Measurements from ENCODE around the gene SLC45A3.
A peak's percentile ranks its signal among the peaks of the same experiment; 100 is the strongest.
"Not testable (repeated sequence)": the region's sequence is repeated elsewhere in the genome, so short reads cannot be mapped to it uniquely, and the experiment has no call there.

SLC45A3 gene

GRCh38 chr1:205639567-205639966 lies 40.7 kb downstream of the SLC45A3 start:
- no peak for DNase-seq (ENCODE audit: low read depth, low spot score)
- no peak overlapping the region for H3K4me3 ChIP-seq
- no peak for TF ChIP-seq FOXP2 (optimal IDR thresholded peaks at IDR 0.05; ENCODE audit: control extremely low read depth, extremely low read length, insufficient read depth)
- no peaks in the 10 kb centered on the region for H3K36me3 ChIP-seq (ENCODE audit: insufficient read depth, low read length)
- no peak overlapping the region for H3K27ac ChIP-seq
- H3K9ac ChIP-seq (ENCODE audit: insufficient read length) = no peak overlapping the region
- no peaks in the 10 kb centered on the region for H3K9me3 ChIP-seq (ENCODE audit: low read depth, low read length)

GRCh38 chr1:205637854-205638468 lies 42.3 kb downstream of the SLC45A3 start:
- Histone ChIP-seq H3K4me3 (no peak overlapping the region), H3K9ac (ENCODE audit: insufficient read length) (no peak overlapping the region), H3K27ac (no peak overlapping the region), H3K9me3 (ENCODE audit: low read depth, low read length) (no peaks in the 10 kb centered on the region), H3K36me3 (ENCODE audit: insufficient read depth, low read length) (no peaks in the 10 kb centered on the region)
- TF ChIP-seq FOXP2 (optimal IDR thresholded peaks at IDR 0.05; ENCODE audit: control extremely low read depth, extremely low read length, insufficient read depth) (no peak), POLR2AphosphoS5 (IDR thresholded peaks at IDR 0.05; ENCODE audit: borderline replicate concordance, low read depth, low read length) (no peak), EZH2 (IDR thresholded peaks at IDR 0.05) (no peak)
- no peak for DNase-seq (ENCODE audit: low read depth, low spot score)

GRCh38 chr1:205636732-205637131 lies 43.6 kb downstream of the SLC45A3 start:
- no peak for TF ChIP-seq POLR2AphosphoS5 (IDR thresholded peaks at IDR 0.05; ENCODE audit: borderline replicate concordance, low read depth, low read length)
- TF ChIP-seq FOXP2 (optimal IDR thresholded peaks at IDR 0.05; ENCODE audit: control extremely low read depth, extremely low read length, insufficient read depth) = no peak
- no peak for TF ChIP-seq EZH2 (IDR thresholded peaks at IDR 0.05)
- Histone ChIP-seq H3K36me3 (ENCODE audit: insufficient read depth, low read length) (no peaks in the 10 kb centered on the region), H3K4me3 (no peak overlapping the region), H3K9me3 (ENCODE audit: low read depth, low read length) (no peaks in the 10 kb centered on the region), H3K27ac (no peak overlapping the region), H3K9ac (ENCODE audit: insufficient read length) (no peak overlapping the region)
- no peak for DNase-seq (ENCODE audit: low read depth, low spot score)

DNA sequence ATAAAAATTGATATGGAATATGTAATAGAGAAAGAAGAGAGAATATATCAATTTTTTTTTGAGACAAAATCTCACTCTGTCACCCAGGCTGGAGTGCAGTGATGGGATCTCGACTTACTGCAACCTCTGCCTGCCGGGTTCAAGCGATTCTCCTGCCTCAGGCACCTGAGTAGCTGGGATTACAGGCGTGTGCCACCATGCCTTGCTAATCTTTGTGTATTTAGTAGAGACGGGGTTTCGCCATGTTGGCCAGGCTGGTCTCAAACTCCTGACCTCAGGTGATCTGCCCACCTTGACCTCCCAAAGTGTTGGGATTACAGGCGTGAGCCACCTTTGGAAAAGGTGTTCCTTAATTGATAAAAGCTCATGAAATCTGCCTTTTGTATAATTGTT lies 44.2 kb downstream of the SLC45A3 start:
- H3K9ac ChIP-seq (ENCODE audit: insufficient read length); H3K4me3 ChIP-seq; DNase-seq (ENCODE audit: low read depth, low spot score); H3K27ac ChIP-seq; H3K36me3 ChIP-seq (ENCODE audit: insufficient read depth, low read length); H3K9me3 ChIP-seq (ENCODE audit: low read depth, low read length): not testable (repeated sequence)

GRCh38 chr1:205633421-205633976 lies 46.8 kb downstream of the SLC45A3 start:
- Histone ChIP-seq H3K36me3 (ENCODE audit: insufficient read depth, low read length) (no peaks in the 10 kb centered on the region), H3K27ac (no peak overlapping the region), H3K9ac (ENCODE audit: insufficient read length) (no peak overlapping the region), H3K4me3 (no peak overlapping the region), H3K9me3 (ENCODE audit: low read depth, low read length) (no peaks in the 10 kb centered on the region)
- TF ChIP-seq EZH2 (IDR thresholded peaks at IDR 0.05) (no peak), FOXP2 (optimal IDR thresholded peaks at IDR 0.05; ENCODE audit: control extremely low read depth, extremely low read length, insufficient read depth) (no peak), POLR2AphosphoS5 (IDR thresholded peaks at IDR 0.05; ENCODE audit: borderline replicate concordance, low read depth, low read length) (no peak)
- no peak for DNase-seq (ENCODE audit: low read depth, low spot score)

GRCh38 chr1:205632669-205633169 lies 47.6 kb downstream of the SLC45A3 start:
- H3K27ac ChIP-seq = no peak overlapping the region
- no peak for DNase-seq (ENCODE audit: low read depth, low spot score)
- H3K9me3 ChIP-seq (ENCODE audit: low read depth, low read length) = no peaks in the 10 kb centered on the region
- no peaks in the 10 kb centered on the region for H3K36me3 ChIP-seq (ENCODE audit: insufficient read depth, low read length)
- peak overlapping the region; percentile 83 for H3K9ac ChIP-seq (ENCODE audit: insufficient read length)
- no peak for TF ChIP-seq FOXP2 (optimal IDR thresholded peaks at IDR 0.05; ENCODE audit: control extremely low read depth, extremely low read length, insufficient read depth)
- no peak for TF ChIP-seq EZH2 (IDR thresholded peaks at IDR 0.05)
- TF ChIP-seq POLR2AphosphoS5 (IDR thresholded peaks at IDR 0.05; ENCODE audit: borderline replicate concordance, low read depth, low read length) = no peak
- peak overlapping the region; percentile 90 for H3K4me3 ChIP-seq

DNA sequence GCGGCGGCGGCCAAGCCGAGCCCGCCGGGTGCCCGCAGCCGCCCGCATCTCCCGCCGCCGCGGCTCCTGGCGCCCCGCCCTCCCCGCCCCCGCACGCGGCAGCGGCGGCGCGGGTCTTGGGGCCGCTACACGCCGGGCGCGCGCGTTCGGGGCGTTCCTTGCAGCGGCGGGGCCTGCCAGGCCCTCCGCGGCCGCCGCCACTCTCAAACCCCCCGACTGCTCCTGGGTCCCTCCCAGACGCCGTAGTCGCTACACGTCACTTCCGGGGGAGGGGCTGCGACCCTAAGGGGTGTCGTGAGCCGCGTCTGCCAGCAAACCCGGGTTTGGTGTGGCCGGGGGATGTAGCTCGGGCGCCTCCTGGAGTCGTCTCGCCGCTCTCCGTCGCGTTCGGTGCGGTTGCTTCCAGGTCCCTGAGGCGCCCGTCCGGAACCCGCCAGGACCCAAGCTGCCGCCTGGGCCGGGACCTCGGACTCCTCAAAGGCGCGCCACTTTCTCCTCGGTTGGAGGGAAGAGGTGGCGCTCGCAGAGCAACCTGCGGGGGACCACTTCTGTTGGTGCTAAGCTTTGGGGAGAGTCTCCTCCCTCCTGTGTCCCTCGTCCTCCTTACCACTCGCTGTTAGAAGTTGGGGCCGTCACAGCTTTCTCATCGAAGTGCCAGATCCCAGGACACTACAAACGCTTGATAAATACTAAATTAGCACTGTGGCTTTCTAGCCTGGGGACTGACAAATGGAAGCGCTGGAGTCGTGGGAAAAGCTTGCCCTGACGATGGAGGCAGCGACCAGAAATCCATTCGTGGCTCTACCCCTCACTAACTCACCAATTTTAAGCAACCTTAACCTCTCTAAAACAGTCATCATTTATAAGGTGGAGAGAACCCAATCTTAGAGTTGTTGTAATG lies 48.3 kb downstream of the SLC45A3 start, which contains the start of gene ELK4:
TSS of gene ELK4 (minus strand) at position 244 of the 901 bp plus-strand sequence. CDS start 8,129 bp downstream, outside the sequence.
- peak within 1 kb of the TSS; percentile 65; the same call in 1 of the 2 replicates for H3K27ac ChIP-seq
- H3K9me3 ChIP-seq (ENCODE audit: low read depth, low read length) = no peaks in the 10 kb centered on the region
- no peaks in the 10 kb centered on the region for H3K36me3 ChIP-seq (ENCODE audit: insufficient read depth, low read length)
- peak within 1 kb of the TSS; percentile 90 for H3K4me3 ChIP-seq
- H3K9ac ChIP-seq (ENCODE audit: insufficient read length) = peak within 1 kb of the TSS; percentile 83
- peak; percentile 83 for DNase-seq (ENCODE audit: low read depth, low spot score)
- TF ChIP-seq POLR2AphosphoS5 (IDR thresholded peaks at IDR 0.05; ENCODE audit: borderline replicate concordance, low read depth, low read length) = peak; percentile 98
- peak; percentile 84 for TF ChIP-seq FOXP2 (optimal IDR thresholded peaks at IDR 0.05; ENCODE audit: control extremely low read depth, extremely low read length, insufficient read depth)
- TF ChIP-seq EZH2 (IDR thresholded peaks at IDR 0.05) = no peak

- Histone ChIP-seq H3K9me3 (ENCODE audit: low read depth, low read length) (no peaks in the 10 kb centered on the region), H3K9ac (ENCODE audit: insufficient read length) (peak overlapping the region; percentile 77), H3K4me3 (peak overlapping the region; percentile 80), H3K36me3 (ENCODE audit: insufficient read depth, low read length) (no peaks in the 10 kb centered on the region), H3K27ac (peak overlapping the region; percentile 65; the same call in 1 of the 2 replicates)
- no peak for DNase-seq (ENCODE audit: low read depth, low spot score)
- peak; percentile 52; the same call in 1 of the 2 replicates for TF ChIP-seq POLR2AphosphoS5 (IDR thresholded peaks at IDR 0.05; ENCODE audit: borderline replicate concordance, low read depth, low read length)
- no peak for TF ChIP-seq EZH2 (IDR thresholded peaks at IDR 0.05)
Observed at GRCh38 chr1:205631010-205631767, 49.1 kb downstream of the SLC45A3 start.

Measured in SK-N-MC (cell line).